Left forelimb (tissue), 1 donor: Measurements from ENCODE around the gene CFAP43.

Experiments
- DNase-seq: peaks from one replicate; pipeline ENCODE4 v3.0.0-alpha.2; 2018; ENCODE audit warnings: low spot score

The CFAP43 gene

GRCh38 chr10:104130041-104130440 is 102.1 kb downstream of the CFAP43 start:
- no peak for DNase-seq

- no peak for DNase-seq
Observed at GRCh38 chr10:104128214-104128613, 104.0 kb downstream of the CFAP43 start.

GRCh38 chr10:104127411-104127810 is 104.8 kb downstream of the CFAP43 start:
- DNase-seq = no peak

- no peak for DNase-seq
Observed at GRCh38 chr10:104123397-104123796, 108.8 kb downstream of the CFAP43 start.

GRCh38 chr10:104122225-104123107 is 109.7 kb downstream of the CFAP43 start:
- DNase-seq = no peak

GRCh38 chr10:104121485-104122224 is 110.5 kb downstream of the CFAP43 start, which contains the start of gene SFR1:
SFR1 (plus strand) TSS chr10:104122171; CDS start chr10:104122184, 13 bp downstream.
- peak; percentile 99 for DNase-seq

GRCh38 chr10:104120903-104121484 is 111.2 kb downstream of the CFAP43 start:
- DNase-seq = peak; percentile 91

GRCh38 chr10:104120512-104120902 is 111.7 kb downstream of the CFAP43 start:
- DNase-seq = no peak

- DNase-seq = no peak
Observed at GRCh38 chr10:104119996-104120395, 112.2 kb downstream of the CFAP43 start.

GRCh38 chr10:104117839-104118323 is 114.3 kb downstream of the CFAP43 start:
- no peak for DNase-seq

- no peak for DNase-seq
Observed at GRCh38 chr10:104113376-104113956, 118.7 kb downstream of the CFAP43 start.

- DNase-seq = no peak
Observed at GRCh38 chr10:104109908-104110662, 122.1 kb downstream of the CFAP43 start.

- DNase-seq = no peak
Observed at GRCh38 chr10:104104926-104105325, 127.2 kb downstream of the CFAP43 start.

- DNase-seq = no peak
Observed at GRCh38 chr10:104104418-104104817, 127.7 kb downstream of the CFAP43 start.

GRCh38 chr10:104103956-104104355 is 128.2 kb downstream of the CFAP43 start:
- DNase-seq = no peak

- no peak for DNase-seq
Observed at GRCh38 chr10:104101902-104102301, 130.3 kb downstream of the CFAP43 start.

GRCh38 chr10:104100795-104101194 is 131.4 kb downstream of the CFAP43 start:
- DNase-seq = no peak

- no peak for DNase-seq
Observed at GRCh38 chr10:104099941-104100340, 132.2 kb downstream of the CFAP43 start.

- no peak for DNase-seq
Observed at GRCh38 chr10:104099269-104099668, 132.9 kb downstream of the CFAP43 start.

GRCh38 chr10:104098358-104098925 is 133.7 kb downstream of the CFAP43 start:
- no peak for DNase-seq

GRCh38 chr10:104096692-104097091 is 135.5 kb downstream of the CFAP43 start:
- no peak for DNase-seq
